HG03378 (cell line): ENCODE measurements around the gene TMEM169.
A peak's percentile ranks its signal among the peaks of the same experiment; 100 is the strongest.
"Not testable (repeated sequence)": the region's sequence is repeated elsewhere in the genome, so short reads cannot be mapped to it uniquely, and the experiment has no call there.

Source experiments
- ATAC-seq: cut with Tn5 transposase; IDR thresholded peaks from one replicate; pipeline ENCODE4 v1.9.1; 2021; ENCODE audit warnings: mild to moderate bottlenecking, moderate library complexity; ENCODE audit not compliant: unreplicated experiment

The TMEM169 gene

DNA sequence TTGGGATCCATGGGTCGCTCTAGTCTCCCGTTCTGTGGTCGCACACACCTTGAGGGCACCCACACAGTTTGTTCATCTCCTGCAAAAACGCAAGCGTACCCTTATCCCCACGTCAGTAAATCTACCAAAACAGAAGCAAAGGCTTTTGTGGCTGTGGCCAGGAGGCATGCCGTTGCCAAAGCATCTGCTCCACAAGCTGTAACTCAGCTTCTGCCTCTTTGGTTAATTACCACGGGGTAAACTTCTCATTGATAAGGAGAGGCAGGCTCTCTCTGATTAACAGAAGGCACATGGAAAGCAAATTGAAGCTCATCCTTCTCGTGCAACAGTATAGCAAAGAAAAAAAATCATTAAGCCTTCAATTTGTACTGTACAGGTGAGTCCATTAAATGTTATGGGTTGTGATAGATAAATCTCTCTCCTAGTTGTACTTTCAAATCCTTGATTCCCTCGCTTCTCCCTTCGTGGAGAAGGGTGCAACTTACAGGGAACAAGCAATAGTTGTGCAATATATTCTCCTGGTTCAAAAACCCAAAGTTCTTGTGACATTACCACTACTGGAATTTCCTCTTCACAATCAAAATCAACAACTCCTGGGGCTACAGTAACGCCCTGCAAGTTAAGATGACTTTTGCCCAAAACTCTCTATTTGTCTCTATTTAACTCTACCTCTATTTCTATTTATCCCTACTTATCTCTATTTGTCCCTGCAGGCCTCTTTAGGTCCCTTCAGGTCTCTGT lies 10.4 kb upstream of the TMEM169 start:
- no peak for ATAC-seq

DNA sequence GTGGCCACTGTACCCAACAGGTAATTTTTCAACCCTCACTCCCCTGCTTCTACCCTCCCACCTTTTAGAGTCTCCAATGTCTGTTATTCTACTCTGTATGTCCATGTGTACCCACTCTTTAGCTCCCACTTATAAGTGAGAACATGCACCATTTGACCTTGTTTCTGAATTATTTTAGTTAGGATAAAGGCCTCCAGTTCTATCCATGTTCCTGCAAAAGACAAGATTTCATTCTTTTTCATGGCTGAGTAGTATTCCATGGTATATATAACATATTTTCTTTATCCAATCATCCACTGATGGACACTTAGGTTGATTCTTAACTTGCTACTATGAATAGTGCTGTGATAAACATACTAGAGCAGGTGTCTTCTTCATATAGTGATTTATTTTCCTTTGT lies 9.2 kb upstream of the TMEM169 start:
- no peak for ATAC-seq

DNA sequence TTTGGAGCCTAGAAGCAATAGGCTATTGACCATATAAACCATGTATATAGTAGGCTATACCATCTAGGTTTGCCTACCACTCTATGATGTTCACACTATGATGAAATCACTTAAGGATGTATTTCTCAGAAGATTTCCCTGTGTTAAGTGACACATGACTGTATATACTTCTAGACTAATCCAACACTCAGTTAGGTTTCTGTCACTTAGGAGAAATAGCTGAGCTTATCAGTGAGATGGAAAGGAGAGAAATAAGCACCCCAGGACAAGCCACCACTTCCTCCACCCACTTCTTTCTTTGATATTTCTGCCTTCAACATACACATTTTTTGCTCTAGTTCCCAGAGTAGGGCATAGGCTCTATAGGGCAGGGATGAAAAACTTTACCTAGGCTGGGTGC lies 7.9 kb upstream of the TMEM169 start:
- no peak for ATAC-seq

DNA sequence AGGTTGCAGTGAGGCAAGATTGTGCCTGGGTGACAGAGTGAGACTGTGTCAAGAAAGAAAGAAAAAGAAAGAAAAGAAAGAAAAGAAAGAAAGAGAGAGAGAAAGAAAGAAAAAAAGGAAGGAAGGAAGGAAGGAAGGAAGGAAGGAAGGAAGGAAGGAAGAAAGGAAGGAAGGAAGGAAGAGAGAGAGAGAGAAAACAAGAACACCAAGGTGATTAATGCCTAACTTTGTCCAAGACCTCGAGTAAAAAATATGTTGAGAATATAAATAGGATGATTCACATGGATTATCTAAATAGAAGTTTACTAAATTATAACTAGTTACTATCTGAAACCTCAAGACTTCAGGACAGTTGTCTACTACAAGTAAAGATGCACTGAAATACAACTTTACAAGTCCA lies 7.3 kb upstream of the TMEM169 start:
- ATAC-seq, result no peak

DNA sequence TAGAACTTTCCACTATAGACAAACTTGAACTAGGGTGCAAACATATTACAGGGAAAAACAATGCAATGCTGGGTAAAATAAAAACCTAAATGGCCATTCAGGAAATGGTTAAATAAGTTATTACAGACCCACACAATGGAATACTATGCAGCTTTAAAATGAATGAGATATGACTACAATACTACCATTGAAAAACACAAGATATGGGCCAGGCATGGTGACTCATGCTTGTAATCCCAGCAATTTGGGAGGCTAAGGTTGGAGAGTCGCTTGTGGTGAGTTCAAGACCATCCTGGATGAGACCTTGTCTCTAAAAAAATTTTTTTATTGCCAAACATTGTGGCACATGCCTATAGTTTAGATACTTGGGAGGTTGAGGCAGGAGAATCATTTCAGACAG lies 6.9 kb upstream of the TMEM169 start:
- no peak for ATAC-seq

DNA sequence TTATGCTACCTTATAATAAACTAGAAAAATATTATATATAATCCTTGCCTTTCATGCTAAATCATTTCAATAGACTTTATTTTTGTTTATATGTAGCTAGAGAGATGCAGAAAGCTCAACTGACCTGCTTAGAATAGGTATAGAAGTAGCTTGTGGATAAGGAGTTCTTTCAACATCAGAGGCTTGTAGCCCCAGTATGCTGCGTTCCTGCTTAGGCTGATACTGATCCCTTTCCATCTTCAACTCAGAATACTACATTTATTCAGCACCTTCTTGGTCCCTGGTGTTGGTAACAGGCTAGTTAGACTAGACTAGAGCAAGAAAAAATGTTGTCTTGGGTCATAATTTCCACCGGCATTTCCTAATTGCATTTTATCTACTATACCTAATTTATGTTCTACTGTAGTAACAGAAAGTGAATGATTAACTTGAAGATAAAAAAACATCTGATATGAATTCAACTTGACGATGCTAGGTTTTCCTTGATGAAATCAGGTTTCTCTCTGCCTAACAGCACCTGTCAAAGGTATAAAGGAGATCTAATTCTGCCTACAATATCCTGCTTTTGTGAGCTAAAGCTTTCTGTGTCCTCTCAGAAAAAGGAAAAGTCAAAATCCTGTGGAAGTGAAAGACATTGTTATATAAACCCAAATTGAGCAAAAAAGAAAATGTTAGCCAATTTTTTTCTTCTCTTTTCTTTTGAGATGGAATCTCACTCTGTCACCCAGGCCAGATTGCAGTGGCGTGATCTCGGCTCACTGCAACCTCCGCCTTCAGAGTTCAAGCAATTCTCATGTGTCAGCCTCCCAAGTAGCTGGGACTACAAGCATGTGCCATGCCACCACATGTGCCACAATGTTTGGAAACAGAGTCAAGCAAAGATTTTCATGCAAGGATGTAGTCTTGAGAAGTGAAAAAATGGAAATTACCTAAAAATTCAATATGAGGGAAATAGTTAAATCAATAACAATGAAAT lies 5.9 kb upstream of the TMEM169 start:
- ATAC-seq, result no peak

DNA sequence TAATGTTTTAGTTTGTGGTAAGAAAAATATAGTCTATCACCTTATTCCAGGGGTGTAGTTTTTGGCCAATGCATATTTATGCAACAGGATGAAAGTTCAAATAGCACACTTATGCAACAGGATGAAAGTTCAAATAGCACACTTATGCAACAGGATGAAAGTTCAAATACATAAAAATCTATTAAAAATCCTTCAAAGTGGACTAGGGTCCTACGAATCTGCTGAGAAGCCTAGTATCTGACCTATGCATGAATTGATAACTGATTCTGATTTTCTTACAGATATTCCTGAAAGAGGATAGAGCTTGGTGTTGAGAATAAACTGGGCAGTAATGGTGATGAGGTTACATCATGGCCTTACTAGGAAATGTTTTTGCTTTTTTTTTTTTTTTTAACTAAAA lies 2.9 kb upstream of the TMEM169 start:
- ATAC-seq, result no peak

DNA sequence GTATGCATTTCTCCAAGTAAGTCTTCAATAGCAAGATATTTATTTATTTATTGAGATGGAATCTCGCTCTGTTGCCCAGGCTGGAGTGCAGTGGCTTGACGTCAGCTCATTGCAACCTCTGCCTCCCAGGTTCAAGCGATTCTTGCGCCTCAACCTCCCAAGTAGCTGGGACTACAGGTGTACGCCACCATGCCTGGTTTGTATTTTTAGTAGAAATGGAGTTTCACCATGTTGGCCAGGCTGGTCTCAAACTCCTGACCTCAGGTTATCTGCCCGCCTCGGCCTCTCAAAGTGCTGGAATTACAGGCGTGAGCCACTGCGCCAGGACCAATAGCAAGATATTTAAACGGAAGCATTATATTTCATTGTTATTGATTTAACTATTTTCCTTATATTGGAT lies 1.7 kb upstream of the TMEM169 start:
- ATAC-seq, result not testable (repeated sequence)

DNA sequence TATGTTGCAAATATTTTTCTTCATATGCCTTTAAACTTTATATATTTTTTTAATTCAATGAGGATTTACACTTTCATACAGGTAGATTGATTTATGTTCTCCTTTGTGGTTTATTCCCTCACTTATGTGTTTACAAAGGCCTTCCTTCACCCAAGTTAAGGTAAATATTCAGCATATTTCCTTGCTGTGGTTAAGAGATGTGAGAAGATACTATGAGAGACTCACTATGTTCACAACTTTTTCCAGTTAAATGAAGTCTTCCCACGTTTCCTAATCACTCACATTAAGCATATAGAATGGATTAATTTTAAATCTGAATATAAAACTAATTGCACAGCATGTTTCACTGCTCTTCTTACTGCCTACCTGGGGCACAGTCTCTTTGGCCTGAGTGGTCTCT lies 707 bp upstream of the TMEM169 start:
- ATAC-seq, result peak; percentile 16

DNA sequence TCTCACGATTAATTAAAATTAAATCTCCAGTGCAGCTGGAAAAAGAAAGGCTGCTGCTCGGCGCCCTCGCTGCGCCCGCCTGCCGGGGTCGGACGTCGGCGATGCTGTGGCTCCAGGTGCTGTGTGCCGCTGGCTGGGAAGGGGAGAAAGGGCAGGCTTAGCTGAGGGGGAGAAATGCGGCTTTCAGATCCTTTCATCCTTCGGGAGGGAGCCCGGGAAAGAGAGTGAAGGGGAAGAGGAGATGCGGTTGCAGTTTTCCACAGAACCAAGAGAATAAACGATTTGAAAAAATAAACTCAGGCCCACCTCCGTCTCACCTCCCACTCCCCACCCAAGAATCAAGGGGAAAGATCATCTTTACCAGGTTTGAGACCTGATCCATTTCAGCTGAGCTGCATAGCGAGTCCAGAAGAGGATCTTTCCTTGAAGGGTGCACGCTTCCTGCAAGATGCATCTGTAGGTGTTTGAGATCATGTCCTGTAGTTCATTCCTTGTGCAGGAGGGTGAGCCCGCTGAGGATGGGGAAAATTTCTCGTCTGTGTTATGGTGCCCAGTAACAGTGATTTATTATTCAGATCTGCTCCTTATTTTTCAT lies 495 bp downstream of the TMEM169 start:
- ATAC-seq, result no peak

DNA sequence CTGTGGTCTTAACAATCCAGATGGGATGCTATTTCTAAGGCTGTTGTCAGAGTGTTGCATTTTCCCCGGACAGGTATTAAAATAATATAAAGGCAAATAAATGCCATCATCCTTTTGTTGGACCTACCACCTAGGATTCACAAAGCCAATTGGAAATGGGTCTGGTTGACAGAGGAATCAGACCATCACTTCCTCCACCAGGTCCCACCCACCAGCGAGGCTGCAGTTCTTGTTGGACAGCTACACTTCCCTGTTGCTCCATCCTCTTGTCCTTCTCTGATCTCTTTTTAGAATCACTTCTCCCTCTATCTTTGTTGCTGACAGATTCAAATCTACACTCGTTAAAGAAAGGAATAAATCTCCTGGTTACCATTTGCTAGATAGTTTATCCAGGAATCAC lies 1.1 kb downstream of the TMEM169 start:
- no peak for ATAC-seq

DNA sequence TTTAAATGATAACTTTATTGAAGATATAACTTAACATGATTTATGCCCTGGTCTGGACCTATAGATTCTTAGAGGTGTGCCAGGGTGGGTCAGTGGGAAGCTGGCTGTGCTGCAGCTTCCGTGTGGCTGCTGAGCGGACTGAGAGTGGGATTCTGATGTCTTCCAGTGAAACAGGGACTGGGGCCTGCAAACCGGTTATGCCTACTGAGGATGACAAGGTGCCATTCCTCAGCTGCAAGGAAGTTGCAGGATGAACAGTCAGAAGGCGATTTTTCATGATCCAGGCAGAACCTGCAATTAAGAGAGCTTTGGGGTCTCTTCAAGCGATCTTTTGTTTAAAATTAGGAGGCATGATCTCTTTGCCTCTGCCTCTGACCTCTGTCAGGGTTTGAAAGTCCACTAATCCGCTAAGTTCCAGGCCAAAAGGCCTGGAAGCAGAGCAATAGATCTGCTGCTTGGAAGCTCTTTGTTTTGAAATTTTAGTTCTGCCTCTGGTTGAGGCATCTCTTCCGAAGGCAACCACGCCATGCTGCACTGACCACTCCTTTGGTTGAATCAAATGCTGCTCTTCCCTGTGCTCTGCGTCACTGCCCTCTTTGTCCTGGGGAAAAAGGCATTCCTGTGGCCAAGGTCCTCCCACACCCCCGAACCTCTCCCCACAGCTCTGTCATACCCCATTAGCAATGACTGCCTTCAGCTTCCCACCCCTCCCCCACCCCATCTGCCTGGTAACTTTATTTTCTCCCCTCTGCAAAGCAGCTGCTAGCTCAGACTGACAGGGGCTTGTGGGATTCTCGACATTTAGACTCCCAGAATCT lies 2.0 kb downstream of the TMEM169 start:
- ATAC-seq, result no peak

DNA sequence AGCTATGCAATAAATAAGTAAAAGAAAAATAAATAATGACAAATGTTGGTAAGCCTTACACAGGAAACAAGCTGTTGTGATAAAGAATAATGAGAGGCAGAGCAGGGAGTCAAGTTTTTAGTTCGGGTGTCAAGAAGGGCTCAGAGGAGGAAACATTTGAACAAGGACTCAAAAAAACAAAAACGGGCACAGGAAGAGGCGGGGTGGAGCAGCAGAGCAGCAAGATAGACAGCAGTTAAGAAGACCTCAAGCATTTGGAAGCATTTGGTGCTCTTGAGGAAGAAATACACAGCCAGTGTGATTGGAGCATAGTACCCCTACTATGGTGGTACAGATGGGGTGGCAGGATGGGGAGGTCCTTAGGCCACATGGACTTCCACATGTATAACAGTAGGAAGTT lies 2.8 kb downstream of the TMEM169 start:
- no peak for ATAC-seq

DNA sequence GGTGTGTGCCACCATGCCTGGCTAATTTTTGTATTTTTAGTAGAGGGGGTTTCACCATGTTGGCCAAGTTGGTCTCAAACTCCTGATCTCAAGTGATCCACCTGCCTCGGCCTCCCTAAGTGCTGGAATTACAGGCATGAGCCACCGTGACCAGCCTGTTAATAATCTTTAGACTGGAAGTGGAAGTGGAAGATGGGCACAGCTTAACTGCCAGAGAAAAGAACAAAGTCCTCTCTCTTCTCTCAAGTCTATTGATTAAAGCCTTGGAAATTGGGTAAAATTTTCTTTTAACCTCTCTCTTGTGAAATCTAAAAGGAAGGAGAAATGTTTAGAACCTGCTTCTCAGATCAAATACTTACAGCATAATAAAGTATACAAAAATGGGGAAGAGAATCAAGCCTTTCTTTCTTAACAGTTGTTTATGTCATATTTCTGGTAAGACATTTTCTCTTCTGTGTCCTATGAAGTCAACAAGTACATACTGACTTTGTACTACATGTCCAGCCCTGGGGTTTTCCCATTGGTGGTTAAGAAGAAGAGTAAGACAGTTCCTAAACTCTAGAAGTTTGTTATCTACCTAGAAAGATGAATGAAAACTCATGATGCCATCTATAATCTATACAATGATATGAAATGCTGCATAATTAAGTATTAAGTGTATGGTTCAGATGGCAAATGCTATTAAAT lies 4.6 kb downstream of the TMEM169 start:
- no peak for ATAC-seq

DNA sequence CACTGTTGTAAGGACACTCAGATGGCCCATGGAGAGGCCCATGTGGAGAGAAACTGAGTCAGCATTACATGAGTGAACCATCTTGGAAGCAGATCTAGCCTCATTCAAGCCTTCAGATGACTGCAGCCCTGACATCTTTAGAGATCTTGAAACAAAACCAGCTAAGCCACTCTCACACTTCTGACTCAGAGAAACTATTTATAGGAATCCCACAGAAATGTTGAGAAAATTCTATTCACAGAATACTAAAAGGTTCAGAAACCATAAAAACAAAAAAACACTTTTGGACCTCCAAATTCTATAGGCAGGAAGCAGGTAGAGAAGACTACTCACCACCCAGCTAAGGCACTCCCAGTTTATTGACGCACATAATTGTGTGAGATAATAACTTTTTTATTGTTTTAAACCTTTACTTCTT lies 8.7 kb downstream of the TMEM169 start:
- no peak for ATAC-seq

DNA sequence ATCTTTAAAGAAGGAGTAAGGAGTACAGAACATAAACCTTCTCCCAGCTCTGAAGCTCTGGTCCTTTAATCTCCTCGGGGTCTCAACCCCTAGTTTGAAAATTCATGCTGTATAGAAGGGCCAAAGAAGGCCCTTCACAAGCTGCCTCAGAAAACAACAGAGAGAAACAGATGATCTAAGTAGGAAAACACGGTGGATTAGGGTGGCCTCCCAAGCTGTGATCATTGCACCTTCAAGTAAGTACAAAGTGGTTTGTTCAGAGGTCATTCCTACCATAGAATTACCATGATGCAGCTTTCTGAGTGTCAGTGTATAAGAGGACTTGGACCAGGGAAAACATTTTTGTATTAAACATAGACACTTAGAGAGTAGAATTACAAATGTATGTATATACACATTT lies 10.9 kb downstream of the TMEM169 start:
- no peak for ATAC-seq

DNA sequence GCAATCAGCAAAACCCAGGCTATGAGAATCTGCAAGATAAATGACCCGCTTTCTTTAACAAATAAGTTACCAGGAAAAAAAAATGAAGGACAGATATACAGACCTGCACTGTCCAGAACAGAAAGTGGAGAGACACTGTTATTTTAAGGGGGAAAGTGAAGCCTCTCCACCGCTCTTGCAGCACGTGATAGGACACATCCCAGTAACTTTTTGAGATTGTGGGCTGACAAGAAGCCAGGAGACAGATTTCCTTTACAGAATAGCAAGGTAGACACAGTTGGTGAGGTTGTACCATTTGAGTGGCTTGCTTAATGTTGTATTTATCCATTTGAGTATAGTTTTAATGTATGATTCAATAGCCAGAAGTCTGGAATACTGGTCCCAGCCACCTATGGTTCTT lies 13.0 kb downstream of the TMEM169 start:
- ATAC-seq, result no peak

DNA sequence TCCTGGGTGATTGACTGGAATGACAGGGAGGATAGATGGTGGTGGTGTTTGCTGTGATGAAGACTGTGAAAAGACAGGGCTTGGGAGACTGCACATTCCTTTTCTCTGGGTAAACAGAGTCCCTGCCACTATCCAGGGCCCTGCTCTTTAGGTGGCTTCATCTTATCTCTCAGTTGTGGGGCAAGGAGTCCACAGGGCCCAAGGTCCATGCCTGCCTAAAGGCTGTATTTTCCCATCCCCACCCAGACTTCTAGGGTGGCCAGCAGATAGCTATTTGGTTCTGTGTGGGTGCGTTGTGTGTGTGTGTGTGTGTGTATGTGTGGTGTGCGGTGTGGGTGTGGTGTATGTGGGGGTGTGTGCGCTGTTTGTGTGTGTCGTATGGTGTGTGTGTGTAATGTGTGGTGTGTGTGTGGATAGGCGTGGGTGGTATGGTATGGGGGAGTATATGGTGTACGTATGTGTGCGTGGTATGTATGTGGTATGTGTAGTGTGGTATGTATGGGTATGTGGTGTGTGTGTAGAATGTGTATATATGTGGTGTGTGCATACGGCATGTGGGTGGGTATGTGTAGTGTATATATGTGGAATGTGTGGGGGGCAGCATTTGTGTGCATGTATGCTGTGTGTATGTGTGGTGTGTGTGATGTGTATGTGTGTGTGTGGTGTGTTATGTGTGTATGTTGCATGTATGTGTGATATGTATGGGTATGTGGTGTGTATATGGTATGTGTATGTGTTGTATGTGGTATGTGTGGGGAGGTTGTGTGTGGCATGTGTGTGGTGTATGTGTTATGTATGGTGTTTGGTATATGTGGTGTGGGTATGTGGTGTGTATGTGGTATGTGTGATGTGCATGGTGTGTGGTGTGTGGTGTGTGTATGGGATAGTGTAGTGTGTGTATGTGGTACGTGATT lies 17.0 kb downstream of the TMEM169 start:
- no peak for ATAC-seq

DNA sequence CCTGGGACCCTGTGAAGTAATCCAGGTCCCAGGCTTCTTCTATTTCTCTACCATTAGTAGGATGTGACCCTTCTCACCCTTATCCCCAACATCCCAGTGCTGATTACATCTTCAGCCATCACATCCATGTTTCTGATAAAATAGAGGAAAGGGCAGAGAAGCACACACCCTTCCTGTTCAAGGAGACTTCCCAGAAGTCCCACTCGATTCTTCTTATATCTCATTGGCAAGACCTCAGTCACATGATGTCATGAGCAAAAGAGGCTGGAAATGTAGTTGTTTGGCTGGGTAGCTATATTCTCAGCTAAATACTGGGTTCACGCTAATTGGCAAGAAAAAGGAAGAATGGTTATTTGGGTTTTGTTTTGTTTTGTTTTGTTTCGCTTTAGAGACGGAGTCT lies 19.4 kb downstream of the TMEM169 start:
- no peak for ATAC-seq
